Measurements from ENCODE around the gene CCL4.
"Not testable (repeated sequence)": the region's sequence is repeated elsewhere in the genome, so short reads cannot be mapped to it uniquely, and the experiment has no call there.

The CCL4 gene

DNA sequence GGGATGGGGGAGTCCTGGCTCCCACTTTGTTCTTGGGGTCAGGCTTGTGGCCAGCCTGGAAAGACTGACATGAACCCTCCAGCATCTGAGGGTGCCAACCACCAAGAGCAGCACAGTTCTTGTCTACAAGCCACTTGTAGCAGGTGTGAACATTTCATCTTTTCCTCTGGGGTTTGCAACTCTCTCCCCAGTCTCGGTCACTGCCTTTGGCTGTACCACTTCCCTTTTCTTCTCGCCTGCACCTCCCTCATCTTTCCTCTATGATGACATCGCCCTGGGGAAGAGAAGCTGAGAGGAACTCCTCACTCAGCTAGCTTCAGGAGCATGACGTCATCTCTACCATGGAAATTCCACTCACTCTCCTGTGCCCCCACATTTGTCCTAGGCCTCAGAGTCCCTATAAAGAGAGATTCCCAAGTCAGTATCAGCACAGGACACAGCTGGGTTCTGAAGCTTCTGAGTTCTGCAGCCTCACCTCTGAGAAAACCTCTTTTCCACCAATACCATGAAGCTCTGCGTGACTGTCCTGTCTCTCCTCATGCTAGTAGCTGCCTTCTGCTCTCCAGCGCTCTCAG lies at the start of gene CCL4:
TSS of gene CCL4 (plus strand) at position 427 of the 575 bp plus-strand sequence. CDS start at position 506, 79 bp downstream.
- not testable (repeated sequence) for DNase-seq (ENCODE audit: low read depth, low spot score)

DNA sequence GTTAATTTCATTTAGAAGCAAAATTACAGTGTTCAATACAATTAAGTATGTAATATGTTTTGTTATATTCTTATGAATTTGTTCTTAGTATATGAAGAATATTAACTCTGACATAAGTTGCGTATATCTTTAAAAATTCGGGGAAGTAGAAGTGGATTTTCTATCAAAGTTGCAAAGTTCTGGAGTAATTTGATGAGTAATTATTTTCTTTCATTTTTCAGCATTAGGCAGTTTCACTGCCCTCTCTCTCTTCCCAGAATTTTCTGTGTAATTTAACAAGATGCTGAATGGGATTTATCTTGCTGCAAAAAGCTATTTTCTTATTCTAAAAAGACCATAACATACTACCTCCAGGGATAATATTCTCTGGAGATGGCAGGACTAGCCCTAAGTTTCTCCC lies 48.5 kb upstream of the CCL4 start:
- DNase-seq (ENCODE audit: low read depth, low spot score), result no peak

DNA sequence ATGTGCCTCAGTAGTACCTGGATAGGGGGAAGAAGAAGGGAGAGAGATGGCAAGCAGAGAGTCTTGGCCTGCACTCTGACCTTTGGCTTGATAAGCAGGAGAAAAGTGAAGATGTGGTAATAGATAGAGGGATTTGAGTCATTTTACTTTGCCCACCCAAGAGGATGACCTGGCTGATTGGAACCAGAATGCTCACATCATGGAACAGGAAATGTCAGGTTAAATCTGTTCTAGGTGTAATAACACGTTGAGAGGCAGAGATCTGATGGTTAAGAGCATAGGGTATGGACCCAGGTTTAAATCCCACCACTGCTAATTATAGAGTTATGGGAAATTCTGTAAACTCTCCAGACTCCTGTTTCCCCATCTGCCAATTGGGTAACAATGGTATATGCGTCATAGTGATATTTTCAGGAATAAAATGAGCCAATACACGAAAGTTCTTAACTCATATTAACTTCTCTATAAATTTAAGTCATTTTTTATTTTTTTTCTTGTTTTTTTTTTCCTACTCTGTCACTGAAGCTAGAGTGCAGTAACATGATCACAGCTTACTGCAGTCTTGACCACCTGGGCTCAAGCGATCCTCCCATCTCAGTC lies 47.6 kb upstream of the CCL4 start:
- DNase-seq (ENCODE audit: low read depth, low spot score), result no peak

DNA sequence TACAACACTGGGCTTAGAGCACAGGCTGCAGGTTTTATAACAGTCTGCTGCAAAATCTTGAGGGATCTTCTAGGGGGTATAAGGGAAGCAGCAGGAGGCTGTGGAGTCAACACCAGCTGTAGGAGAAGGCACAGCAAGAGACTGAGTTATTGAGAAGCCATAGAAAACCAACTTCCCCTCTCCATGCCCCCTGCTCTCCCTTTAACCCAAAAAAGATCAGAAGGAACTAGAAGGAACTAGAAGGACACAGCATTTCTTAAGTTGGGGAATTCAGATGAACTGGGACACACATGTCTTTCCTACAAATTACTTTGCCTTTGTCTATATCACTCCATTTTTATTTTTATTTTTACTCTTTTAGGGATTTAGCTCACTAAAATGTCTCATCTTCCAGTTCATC lies 45.7 kb upstream of the CCL4 start:
- DNase-seq (ENCODE audit: low read depth, low spot score), result no peak

DNA sequence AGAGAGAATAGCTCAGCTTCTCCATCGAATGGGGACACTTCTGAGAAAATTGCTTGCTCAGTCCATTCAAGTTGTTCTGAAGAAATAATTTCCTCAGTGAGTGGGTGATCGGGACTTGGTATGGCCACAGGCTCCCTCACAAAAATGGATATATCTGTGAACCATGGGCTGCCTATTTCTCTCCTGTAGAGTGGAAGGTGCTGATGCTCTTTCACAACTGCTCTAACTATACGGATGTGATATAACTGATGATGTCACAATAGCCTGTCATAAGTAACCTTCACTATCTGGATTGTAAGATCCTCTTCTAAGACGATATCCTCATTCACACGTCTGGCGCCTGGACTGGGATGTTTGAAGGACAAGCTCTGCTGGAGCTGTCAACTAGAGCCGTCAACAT lies 44.2 kb upstream of the CCL4 start:
- DNase-seq (ENCODE audit: low read depth, low spot score), result no peak

DNA sequence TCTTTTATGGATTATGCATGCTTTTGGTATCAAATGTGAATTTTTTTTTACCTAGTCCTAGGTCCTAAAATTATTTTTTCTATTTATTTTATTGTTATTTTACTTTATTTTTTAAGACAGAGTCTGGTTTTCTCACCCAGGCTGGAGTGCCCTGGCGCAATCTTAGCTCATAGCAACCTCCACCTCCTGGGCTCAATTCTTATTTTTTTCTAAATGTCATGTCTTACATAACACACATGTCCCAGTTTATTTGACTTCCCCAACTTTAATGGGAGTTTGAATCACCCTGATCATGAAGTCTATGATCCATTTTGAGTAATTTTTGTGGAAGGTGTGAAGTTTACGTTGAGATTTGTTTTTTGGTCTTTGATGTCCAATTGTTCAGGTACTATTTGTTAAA lies 42.8 kb upstream of the CCL4 start:
- DNase-seq (ENCODE audit: low read depth, low spot score), result no peak

DNA sequence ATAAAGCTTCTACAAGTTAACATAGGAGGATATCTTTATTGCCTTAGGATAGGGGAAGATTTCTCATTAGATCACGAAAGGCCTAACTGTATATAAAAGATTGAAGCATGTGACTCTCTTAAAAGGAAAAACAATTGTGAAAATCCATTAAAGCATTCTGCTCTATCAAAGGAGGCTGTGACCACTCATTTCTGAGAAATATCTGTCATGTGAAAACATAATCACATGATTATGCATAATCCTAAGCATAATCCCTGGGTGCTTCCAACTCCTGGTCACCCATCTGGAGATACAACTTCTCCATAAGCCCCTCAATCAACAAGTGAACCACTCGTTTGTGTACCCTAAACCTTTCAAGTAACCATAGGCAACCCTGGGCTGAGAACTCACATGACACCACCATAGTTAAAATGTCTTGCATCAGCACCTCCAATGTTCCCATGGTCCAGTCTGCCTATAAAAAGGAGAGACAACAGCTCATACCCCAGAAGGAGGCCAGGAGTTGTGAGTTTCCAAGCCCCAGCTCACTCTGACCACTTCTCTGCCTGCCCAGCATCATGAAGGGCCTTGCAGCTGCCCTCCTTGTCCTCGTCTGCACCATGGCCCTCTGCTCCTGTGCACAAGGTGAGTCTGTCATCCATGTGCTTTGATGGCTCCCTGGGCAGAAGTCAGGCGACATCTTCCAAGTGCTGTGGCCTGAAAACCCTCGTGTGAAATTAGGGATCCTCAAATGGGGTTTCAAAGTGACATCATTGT lies 39.7 kb upstream of the CCL4 start, which contains the start of gene CCL18:
TSS of gene CCL18 (plus strand) at position 487 of the 756 bp plus-strand sequence. CDS start at position 558, 71 bp downstream.
- no peak for DNase-seq (ENCODE audit: low read depth, low spot score)

DNA sequence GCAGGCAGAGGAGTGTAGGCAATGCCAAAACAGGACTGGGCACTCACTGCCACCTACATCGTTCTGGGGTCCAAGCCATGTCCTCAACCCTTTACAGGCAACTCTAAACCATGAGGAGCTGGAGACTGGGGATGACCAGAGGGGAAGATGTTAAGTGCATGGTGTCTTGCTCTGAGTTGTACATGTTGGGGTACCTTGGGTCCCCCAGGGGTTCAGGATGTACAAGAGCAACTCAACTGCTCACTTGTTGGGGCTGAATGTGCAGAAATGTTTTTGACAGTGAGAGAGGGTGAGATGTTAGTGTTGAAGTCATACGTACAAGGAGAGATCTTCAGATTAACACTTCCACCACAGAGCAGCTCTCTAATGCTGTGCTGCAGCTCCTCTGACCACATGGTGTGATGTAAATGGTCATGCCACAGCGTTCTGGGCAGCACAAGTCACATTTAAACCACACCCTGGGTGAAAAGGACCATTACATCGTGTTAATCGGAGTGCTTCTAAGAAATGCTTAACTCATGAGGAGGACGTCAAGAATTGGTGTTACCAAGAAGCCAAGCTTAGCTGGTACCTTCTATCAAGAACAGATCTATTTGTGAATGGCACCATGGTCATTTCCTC lies 37.2 kb upstream of the CCL4 start:
- no peak for DNase-seq (ENCODE audit: low read depth, low spot score)

DNA sequence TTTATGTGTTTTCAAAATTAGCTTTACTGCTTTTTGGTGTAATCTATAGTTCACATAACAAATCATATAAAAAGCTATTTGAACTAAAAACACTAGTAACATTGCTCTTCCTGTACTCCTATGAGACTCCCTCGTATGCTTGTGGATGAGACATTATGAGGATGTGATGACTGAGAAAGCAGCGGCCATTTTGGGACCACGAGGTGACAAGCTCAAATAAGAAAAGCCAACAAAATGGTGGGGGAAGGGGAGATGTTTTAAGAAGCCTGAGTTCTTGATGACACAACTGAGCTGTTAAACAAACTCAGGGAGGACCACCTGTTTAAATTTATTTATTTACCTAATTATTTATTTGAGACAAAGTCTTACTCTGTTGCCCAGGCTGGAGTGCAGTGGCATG lies 35.1 kb upstream of the CCL4 start:
- DNase-seq (ENCODE audit: low read depth, low spot score), result no peak

DNA sequence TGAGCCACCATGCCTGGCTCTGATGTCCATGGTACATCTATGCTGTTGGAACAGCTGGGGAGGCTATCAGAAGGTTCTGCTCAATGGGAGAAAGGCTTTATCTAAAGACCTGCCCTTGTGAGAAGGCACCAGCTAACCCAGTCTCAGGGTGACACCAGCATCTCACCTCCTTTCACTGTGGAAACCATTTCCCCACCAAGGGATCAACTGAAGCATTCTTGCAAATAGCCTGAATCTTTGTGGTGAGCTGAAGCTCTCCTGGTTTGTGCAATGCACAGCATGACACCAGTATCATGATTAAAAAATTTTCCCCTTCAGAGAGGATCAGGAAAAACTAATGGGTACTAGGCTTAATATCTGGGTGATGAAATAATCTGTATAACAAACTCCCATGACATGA lies 34.5 kb upstream of the CCL4 start:
- no peak for DNase-seq (ENCODE audit: low read depth, low spot score)

DNA sequence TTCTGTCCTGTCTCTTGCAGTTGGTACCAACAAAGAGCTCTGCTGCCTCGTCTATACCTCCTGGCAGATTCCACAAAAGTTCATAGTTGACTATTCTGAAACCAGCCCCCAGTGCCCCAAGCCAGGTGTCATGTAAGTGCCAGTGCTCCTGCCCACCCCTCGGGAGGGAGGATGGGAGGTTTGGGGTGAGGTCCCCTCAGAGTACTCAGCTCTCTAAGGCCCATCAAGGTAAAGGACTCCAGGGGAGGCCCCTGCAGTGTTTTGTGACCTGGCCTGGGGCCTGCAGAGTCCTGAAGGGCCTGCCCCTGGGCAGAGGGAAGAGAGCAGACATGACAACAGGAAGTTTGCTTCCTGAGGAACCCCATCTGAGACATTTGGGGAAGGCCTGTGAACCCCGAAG lies 33.2 kb upstream of the CCL4 start:
- DNase-seq (ENCODE audit: low read depth, low spot score), result no peak

DNA sequence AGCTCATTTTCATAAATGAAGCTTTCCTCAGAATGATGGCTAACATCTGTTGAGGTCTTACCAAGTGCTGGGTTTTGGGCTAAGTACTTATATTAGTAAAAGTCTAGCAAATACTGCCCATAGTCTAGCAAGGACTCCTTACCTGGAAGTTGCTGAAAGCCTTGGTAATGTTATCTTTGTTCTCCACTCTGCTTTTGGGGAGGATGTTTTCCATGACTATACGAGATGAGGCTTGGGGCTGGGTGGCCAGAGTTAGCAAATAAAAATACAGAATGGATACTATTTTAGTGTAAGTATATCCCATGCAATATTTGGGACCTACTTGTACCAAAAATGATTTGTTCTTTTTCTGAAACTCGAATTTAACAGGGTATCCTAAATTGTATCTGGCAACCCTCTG lies 31.9 kb upstream of the CCL4 start:
- no peak for DNase-seq (ENCODE audit: low read depth, low spot score)

DNA sequence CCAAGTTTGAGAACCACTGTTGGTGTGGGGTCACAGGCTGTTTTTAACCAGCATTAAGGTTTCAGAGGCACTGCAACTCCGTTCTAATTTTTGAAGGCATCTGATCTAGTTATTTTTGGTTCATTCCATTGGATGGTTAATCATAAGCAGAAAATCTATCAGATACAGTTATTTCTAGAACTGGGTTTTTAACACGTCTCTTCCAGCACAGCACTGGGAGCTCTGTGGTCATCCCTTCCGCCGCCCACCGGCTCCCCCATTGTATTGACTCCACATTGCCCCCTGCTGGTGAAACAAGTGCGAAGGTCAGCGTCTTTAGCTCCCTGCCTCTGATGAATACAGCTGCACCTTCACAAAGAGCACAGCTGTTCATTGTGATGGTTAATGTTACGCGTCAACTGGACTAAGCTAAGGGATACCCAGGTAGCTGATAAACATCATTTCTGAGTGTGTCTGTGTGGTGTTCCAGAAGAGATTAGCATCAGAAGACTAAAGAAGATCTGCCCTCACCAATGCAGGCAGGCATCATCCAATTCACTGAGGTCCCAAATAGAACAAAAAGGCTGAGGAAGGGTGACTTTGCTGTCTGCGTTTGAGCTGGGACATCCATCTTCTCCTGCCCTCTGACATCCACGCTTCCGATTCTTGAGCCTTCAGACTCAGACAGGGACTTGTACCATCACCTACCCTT lies 31.1 kb upstream of the CCL4 start:
- no peak for DNase-seq (ENCODE audit: low read depth, low spot score)

DNA sequence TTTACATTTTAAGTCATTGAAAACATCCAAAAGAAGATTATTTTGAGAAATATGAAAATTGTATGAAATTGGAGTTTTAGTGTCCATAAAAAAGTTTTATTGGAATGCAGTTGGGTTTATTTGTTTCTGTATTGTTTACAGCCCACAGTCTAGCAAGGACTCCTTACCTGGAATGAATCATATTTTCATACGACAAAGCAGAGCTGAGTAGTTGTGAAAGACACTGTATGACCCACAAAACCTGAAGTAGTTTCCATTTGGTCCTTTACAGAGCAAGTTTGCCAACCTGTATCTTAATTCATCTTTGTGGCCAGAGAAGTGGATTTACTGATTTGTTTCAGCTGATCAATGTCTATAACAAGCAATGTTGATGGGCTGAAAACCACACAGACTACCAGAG lies 29.3 kb upstream of the CCL4 start:
- DNase-seq (ENCODE audit: low read depth, low spot score), result no peak

DNA sequence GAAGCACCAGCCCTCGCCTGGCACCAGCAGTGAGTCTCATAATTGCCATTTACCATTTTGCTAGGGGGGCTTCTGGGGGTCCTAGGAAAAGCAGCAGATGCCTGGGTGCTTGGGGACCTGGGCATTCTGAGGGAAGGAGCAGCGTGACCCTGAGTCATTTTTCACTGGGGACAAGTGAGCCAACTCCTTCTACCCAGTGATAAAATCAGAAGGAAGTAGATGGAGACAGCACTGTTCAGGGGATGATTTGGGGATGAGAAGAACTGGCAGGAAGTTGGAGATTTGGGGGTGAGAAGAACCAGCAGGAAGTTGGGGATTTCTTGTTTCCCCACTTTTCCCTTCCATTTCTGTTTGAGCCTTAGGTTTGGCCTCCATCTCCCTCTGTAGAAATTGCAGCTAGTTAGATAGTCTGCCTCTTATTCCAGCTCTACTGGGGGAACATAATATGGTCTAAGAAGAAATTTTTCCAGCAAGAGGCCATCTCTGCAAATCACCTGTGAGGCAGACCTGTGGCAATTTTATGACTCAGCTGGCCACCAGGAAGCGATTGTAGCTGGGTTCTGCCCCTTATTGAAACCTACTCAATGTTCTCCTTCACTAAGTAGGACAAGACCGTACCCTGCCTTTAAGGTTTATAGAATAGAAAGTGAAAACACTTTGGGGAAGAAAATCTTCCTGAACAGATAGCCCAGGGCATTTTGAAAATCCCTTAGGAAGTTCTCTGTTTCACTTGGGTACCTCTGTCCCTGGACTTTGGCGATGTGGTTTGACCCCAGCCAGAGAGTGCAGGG lies 21.8 kb upstream of the CCL4 start:
- DNase-seq (ENCODE audit: low read depth, low spot score), result not testable (repeated sequence)

DNA sequence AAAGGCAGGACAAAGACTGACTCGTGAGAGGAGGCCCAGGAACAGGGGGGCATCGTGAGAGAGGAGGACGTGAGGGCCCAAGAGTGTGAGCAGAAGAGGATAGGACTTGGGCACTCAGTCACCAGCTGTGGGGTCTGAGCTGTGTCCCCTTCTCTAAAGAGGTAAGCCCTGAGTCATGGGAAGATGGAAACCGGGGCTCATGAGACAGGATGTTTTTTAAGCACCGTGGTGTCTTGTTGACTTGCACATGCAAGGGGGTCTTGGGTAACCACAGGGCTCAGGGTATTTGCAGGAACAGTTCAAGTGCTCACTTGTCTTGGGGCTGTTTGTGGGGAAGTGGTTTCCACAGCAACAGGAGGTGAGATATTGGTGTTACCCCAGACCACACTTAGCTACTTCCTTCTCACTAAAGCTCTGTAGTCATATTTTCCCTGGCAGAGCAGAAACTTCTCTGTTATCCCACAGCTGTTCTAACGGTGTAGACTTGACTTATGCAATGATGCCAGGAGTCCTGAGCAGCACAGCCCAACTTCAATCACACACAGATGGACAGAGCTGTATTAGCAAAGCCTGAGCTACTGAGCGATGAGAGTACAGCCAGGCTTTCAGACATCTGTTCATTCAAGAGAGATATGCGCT lies 21.0 kb upstream of the CCL4 start:
- not testable (repeated sequence) for DNase-seq (ENCODE audit: low read depth, low spot score)

DNA sequence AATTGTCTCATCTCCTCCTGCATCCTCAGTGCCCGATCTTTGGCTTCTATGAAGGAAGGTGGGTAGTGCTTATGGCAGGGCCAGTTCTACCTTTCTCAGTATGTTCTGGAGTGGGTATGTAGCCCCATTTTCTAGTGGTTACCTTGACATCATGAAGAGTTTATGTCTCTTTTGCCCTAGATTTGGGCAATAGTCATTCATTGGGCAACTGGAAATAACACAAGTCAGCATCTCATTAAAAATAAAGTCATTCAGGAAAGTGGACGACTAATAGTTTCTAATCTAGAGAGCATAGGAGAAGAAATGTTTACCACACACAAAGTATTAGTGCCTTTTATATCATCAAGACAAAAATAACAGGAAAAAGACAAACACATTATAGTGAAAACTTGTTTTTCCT lies 19.9 kb upstream of the CCL4 start:
- not testable (repeated sequence) for DNase-seq (ENCODE audit: low read depth, low spot score)

DNA sequence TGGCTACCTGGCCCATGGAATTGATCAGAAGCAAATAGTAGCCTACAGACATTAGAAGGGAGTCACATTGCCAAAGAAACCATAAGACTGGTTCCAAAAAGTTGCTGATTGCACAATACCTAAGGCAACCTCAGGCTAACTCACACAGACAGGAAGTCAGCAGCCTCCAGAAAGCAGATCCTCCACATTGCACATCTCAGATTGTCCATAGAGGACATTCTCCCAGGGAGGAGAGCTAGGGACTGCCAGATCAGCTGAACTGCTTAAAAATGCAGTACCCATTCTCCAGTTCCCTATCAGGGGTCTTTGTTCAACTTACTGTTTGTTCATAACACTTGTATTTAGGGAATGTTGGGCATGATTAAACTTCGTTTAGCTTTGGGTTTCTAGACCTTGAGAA lies 17.9 kb upstream of the CCL4 start:
- no peak for DNase-seq (ENCODE audit: low read depth, low spot score)

DNA sequence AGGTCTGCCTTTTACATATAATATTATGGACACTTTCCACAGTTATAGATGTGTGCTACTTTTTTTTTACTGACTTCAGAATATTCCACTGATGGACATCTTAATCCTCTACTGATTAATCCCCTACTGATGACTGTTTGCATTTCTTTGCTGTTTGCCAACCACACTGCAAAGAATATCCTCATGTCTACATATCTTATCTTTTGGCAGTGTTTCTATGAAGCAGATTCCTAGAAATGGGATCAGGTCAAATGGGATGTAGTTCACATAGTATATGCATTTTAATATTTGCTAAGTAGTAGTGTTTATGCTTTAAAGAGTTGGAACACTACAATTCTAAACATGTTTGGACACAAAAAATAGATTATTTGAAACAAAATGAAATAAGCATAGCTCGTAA lies 16.8 kb upstream of the CCL4 start:
- DNase-seq (ENCODE audit: low read depth, low spot score), result no peak

DNA sequence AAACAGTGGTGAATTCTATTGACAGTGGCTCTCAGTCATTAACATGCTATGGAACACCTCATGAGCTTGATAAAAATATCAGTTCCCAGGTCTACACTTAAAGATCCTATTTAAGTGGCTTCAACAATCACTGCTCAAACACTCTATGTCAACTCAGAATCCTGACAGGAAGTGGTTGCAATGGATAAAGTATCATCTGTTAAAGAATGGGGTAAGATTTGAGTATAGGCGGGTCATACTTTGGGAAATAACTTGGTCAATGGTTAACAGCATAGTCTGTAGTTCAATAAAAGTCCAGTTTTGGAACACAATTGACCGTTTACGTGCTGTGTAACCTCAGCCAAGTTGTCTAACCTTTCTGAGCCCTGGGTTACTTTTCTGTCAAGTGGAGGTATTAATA lies 16.2 kb upstream of the CCL4 start:
- not testable (repeated sequence) for DNase-seq (ENCODE audit: low read depth, low spot score)
